HG03469 (cell line): ENCODE measurements around the gene LMAN2L.

ENCODE experiments used
- ATAC-seq: cut with Tn5 transposase; IDR thresholded peaks from one replicate; pipeline ENCODE4 v1.9.1; 2021; ENCODE audit warnings: mild to moderate bottlenecking, moderate library complexity, moderate number of reproducible peaks; ENCODE audit not compliant: unreplicated experiment

Gene LMAN2L

GRCh38 chr2:96760986-96761832 lies 21.3 kb upstream of the LMAN2L start:
- ATAC-seq = no peak

- peak; percentile 54 for ATAC-seq
Observed at GRCh38 chr2:96760036-96760985, 20.4 kb upstream of the LMAN2L start, which contains the start of gene CNNM4. Gene CNNM4, plus strand, starts transcription at chr2:96760902. Its CDS starts 98 bp downstream, at chr2:96761000.

GRCh38 chr2:96759548-96759947 lies 19.7 kb upstream of the LMAN2L start:
- ATAC-seq = no peak

GRCh38 chr2:96758987-96759386 lies 19.1 kb upstream of the LMAN2L start:
- ATAC-seq = no peak

- no peak for ATAC-seq
Observed at GRCh38 chr2:96757477-96757860, 17.6 kb upstream of the LMAN2L start.

GRCh38 chr2:96756788-96757476 lies 17.1 kb upstream of the LMAN2L start:
- no peak for ATAC-seq

GRCh38 chr2:96754317-96754716 lies 14.5 kb upstream of the LMAN2L start:
- ATAC-seq = no peak

GRCh38 chr2:96753661-96754282 lies 13.9 kb upstream of the LMAN2L start:
- no peak for ATAC-seq

GRCh38 chr2:96751800-96752199 lies 11.9 kb upstream of the LMAN2L start:
- no peak for ATAC-seq

GRCh38 chr2:96747061-96747617 lies 7.3 kb upstream of the LMAN2L start:
- no peak for ATAC-seq

GRCh38 chr2:96739076-96739632 lies 710 bp downstream of the LMAN2L start:
- no peak for ATAC-seq

- ATAC-seq = no peak
Observed at GRCh38 chr2:96737831-96738230, 2.0 kb downstream of the LMAN2L start.

- no peak for ATAC-seq
Observed at GRCh38 chr2:96737251-96737650, 2.6 kb downstream of the LMAN2L start.

- no peak for ATAC-seq
Observed at GRCh38 chr2:96734880-96735583, 4.8 kb downstream of the LMAN2L start.

- no peak for ATAC-seq
Observed at GRCh38 chr2:96733931-96734330, 5.9 kb downstream of the LMAN2L start.

- ATAC-seq = no peak
Observed at GRCh38 chr2:96730212-96730611, 9.7 kb downstream of the LMAN2L start.

- ATAC-seq = no peak
Observed at GRCh38 chr2:96729748-96730147, 10.1 kb downstream of the LMAN2L start.

GRCh38 chr2:96727431-96727830 lies 12.4 kb downstream of the LMAN2L start:
- ATAC-seq = no peak

GRCh38 chr2:96726131-96726530 lies 13.7 kb downstream of the LMAN2L start:
- no peak for ATAC-seq
